HG03469 (cell line): Measurements from ENCODE around the gene APBB2.

Source experiments
- ATAC-seq: cut with Tn5 transposase; IDR thresholded peaks from one replicate; pipeline ENCODE4 v1.9.1; 2021; ENCODE audit warnings: mild to moderate bottlenecking, moderate library complexity, moderate number of reproducible peaks; ENCODE audit not compliant: unreplicated experiment

Gene APBB2

GRCh38 chr4:41216294-41217019 lies 2.1 kb upstream of the APBB2 start:
- peak; percentile 32 for ATAC-seq

- no peak for ATAC-seq
Observed at GRCh38 chr4:41215969-41216293, 1.6 kb upstream of the APBB2 start.

GRCh38 chr4:41215155-41215554 lies 813 bp upstream of the APBB2 start:
- ATAC-seq, result no peak

- ATAC-seq, result no peak
Observed at GRCh38 chr4:41214825-41215146, 444 bp upstream of the APBB2 start.

- peak; percentile 4 for ATAC-seq
Observed at GRCh38 chr4:41213625-41214135, 662 bp downstream of the APBB2 start.

DNA sequence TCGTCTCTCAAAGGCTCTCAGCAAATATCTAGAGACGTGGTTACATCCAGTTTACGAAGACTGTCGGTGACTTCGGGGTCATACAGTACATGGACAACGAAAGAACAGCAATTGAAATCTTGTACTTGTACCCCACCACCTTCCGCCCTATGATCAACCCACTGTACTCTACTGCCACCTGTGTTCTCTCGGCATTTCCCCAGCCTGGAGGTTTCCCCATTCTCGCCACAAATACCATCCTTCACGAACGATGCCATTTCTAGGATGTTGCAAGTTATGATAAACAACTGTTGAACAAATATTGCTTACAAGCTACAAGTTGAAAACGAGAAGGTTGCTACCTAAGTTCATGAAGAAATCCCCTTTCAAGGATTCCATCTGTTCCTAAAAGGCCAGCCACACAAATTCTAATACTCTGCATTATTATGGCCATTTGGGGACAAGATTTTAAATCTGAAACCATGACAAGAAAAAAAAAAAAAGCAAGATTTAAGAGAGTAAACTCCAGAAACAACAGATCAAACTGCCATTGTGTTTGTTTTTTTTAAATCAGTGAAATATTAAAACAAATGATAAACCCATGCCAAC lies 1.6 kb downstream of the APBB2 start:
- ATAC-seq, result no peak

GRCh38 chr4:41211951-41212615 lies 2.3 kb downstream of the APBB2 start:
- no peak for ATAC-seq

- ATAC-seq, result no peak
Observed at GRCh38 chr4:41209901-41210300, 4.4 kb downstream of the APBB2 start.

GRCh38 chr4:41209187-41209586 lies 5.2 kb downstream of the APBB2 start:
- no peak for ATAC-seq

- no peak for ATAC-seq
Observed at GRCh38 chr4:41207291-41207831, 7.0 kb downstream of the APBB2 start.

DNA sequence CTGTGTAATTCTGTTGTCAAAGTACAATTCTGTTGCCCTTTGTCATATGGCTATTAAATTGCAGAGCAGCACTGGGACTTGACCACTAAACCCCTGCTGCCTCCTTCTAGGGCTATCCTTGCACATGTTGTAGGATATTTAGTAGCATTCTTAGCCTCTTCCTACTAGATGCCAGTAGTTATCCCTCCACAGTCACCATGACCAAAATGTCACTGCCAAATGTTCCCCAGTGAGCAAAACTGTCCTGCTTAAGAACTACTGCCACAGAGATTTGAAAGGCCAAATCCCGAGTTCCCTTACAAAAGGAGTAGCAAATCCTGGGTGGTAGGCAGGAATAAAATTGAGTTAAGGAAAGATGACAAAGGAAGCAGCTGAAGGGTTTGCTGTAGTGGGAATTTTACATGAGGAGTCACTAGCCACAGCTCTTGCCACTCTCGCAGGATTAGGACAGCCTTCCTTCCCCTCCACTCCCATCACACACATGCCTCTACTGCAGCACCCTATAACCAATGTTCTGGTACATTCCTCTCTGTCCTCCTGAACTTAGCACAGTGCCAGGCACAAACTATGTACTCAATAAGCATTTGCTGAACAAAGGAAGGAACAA lies 8.4 kb downstream of the APBB2 start:
- ATAC-seq, result no peak

DNA sequence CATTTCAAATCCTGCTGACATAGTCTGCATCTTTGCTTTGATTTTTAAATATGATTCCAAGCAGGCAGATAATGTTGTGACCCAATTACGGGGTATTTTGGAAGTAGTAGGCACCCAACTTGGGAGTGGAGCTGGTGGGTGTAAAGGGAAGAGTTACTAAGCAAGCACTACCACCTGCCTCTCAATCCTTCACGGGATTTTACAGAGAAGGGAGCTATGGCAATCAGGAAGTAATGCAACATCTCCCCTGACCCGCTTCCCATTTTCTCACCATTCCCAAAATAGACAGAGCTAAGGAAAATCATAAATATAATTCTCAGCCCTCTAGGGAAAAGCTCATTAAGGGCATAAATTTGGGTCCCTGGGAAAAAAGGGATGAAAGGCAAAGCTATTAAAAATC lies 9.2 kb downstream of the APBB2 start:
- ATAC-seq, result no peak

- ATAC-seq, result no peak
Observed at GRCh38 chr4:41204400-41204978, 9.9 kb downstream of the APBB2 start.

DNA sequence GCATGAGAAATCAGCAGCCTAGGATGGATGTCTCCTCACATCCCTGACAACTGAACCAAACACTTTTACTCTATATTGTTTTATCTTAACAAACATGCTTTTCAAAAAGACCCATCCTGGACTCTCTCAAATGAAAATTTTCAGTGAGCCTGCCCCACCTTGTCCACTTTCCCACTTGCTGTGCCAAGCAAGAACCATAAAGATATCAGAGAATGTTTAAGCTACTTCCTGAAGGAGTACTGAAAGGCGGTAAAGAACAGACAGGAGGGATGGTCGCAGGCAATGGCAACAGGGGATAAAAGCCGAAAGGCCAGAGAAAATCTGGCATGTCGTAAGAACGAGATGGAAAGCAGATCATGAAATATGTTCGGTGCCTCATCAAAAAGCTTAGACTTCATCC lies 10.5 kb downstream of the APBB2 start:
- ATAC-seq, result no peak

GRCh38 chr4:41202820-41203568 lies 11.3 kb downstream of the APBB2 start:
- no peak for ATAC-seq

GRCh38 chr4:41202356-41202755 lies 12.0 kb downstream of the APBB2 start:
- no peak for ATAC-seq

- no peak for ATAC-seq
Observed at GRCh38 chr4:41200486-41201017, 13.8 kb downstream of the APBB2 start.

- ATAC-seq, result no peak
Observed at GRCh38 chr4:41199788-41200187, 14.6 kb downstream of the APBB2 start.

DNA sequence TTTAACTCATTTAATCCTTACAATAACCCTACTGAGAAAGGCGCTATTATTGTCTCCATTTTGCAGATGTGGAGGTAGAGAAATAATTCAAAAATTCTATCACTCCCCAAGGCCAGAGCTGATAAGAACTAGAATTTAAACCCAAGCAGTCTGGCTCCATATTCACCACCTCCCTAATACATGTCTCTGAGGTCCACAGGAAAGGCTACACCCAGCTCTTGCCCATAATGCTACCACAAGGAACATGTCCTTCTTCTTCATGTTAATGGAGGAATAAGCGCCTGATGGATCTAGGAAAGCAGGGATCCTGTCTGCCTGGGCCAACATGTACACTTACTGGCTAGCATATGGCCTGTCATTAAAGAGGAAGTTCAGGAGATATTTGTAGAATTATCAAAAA lies 16.3 kb downstream of the APBB2 start:
- ATAC-seq, result no peak

GRCh38 chr4:41197495-41197894 lies 16.8 kb downstream of the APBB2 start:
- no peak for ATAC-seq
